Measurements from ENCODE around the gene B3GALT2. TPM values are rescaled to one million over a fixed set of nuclear protein-coding genes. Genes with fewer than 3 reads are reported as not detected.

B3GALT2 gene
- total and polyA plus RNA-seq, 9 of the 15 experiments (the other 6 are each of a cell fraction or from before 2014, with no cell fraction given), result 0.03 TPM; not detected in 8

- intact Hi-C loops (cut with micrococcal nuclease), result loop anchor here (5.0 to 10.0 kb wide), 2 partner anchors 156 to 213 kb away; no protein-coding TSS in a partner anchor
- TF ChIP-seq ID3 (CRISPR knock-in tag; IDR thresholded peaks at IDR 0.05) (no peak), ID3 (tag; IDR thresholded peaks at IDR 0.05) (no peak), ZNF217 (CRISPR knock-in tag; IDR thresholded peaks at IDR 0.05) (no peak), ZNF76 (CRISPR knock-in tag; IDR thresholded peaks at IDR 0.05; ENCODE audit: borderline replicate concordance) (no peak), ZC3H11A (IDR thresholded peaks at IDR 0.05; ENCODE audit: low read depth, low read length) (no peak)
- no peak for DNase-seq (ENCODE audit: extremely low read depth in 1 of 4, low spot score in 3 of 4)
- Histone ChIP-seq H3K79me2 (ENCODE audit: control insufficient read depth, insufficient read depth, low read length) (peaks cover 53% of the 10 kb centered on the region), H3K27me3 (ENCODE audit: control insufficient read depth in 2 of 2, insufficient read depth in 2 of 2, low read length in 2 of 2) (no peaks in the 10 kb centered on the region), H3K36me3 (ENCODE audit: control insufficient read depth, insufficient read depth, low read length) (no peaks in the 10 kb centered on the region), H3K9me1 (ENCODE audit: control insufficient read depth, insufficient read depth, low read length) (no peaks in the 10 kb centered on the region), H2AFZ (ENCODE audit: low read depth, low read length) (no peak overlapping the region), H3K4me2 (ENCODE audit: insufficient read depth, low read length) (no peak overlapping the region), H4K20me1 (replicated peaks; ENCODE audit: control insufficient read depth, insufficient read depth, low read length) (peaks cover 3% of the 10 kb centered on the region; the same call in 1 of the 2 replicates), H3K4me1 (replicated peaks in 1 of 2; ENCODE audit: control insufficient read depth in 2 of 2, insufficient read depth in 2 of 2, low read length in 2 of 2) (no peaks in the 10 kb centered on the region; a peak in 1 of 5 replicates), H3K27ac (ENCODE audit: extremely low read depth, low read depth, low read length) (no peak overlapping the region), H3K4me3 (no peak overlapping the region), H3K9ac (ENCODE audit: insufficient read depth in 1 of 2, low read depth in 2 of 2, low read length in 2 of 2) (no peak overlapping the region), H3K9me3 (replicated peaks; ENCODE audit: control insufficient read depth, insufficient read depth, low read depth, low read length) (no peaks in the 10 kb centered on the region)
- WGBS (ENCODE audit: insufficient coverage, low coverage, missing lambda C conversion rate), result 38% methylated on average over 1 of the region's 1 CpG
- no peak for FAIRE-seq
- in situ Hi-C loops (cut with MboI), result no loop called here
- BruUV-seq (replicated peaks), result no TSS peak
- ChIA-PET CTCF (ENCODE audit: low intra/inter-chr PET ratio) (no interaction called here), POLR2A (no interaction called here)
- no peak for ATAC-seq
Observed at GRCh38 chr1:193181536-193181935, 4.9 kb downstream of the B3GALT2 start.

GRCh38 chr1:193179094-193179493, 7.3 kb downstream of the B3GALT2 start:
- Histone ChIP-seq H4K20me1 (replicated peaks; ENCODE audit: control insufficient read depth, insufficient read depth, low read length) (no peaks in the 10 kb centered on the region), H3K79me2 (ENCODE audit: control insufficient read depth, insufficient read depth, low read length) (peaks cover 47% of the 10 kb centered on the region), H3K4me3 (no peak overlapping the region), H3K27ac (ENCODE audit: extremely low read depth, low read depth, low read length) (no peak overlapping the region), H3K36me3 (ENCODE audit: control insufficient read depth, insufficient read depth, low read length) (peaks cover 8% of the 10 kb centered on the region; the same call in 2 of the 3 replicates), H3K4me2 (ENCODE audit: insufficient read depth, low read length) (no peak overlapping the region), H3K9me3 (replicated peaks; ENCODE audit: control insufficient read depth, insufficient read depth, low read depth, low read length) (no peaks in the 10 kb centered on the region), H3K27me3 (ENCODE audit: control insufficient read depth in 2 of 2, insufficient read depth in 2 of 2, low read length in 2 of 2) (no peaks in the 10 kb centered on the region), H3K4me1 (replicated peaks in 1 of 2; ENCODE audit: control insufficient read depth in 2 of 2, insufficient read depth in 2 of 2, low read length in 2 of 2) (no peaks in the 10 kb centered on the region), H3K9me1 (ENCODE audit: control insufficient read depth, insufficient read depth, low read length) (no peaks in the 10 kb centered on the region), H3K9ac (ENCODE audit: insufficient read depth in 1 of 2, low read depth in 2 of 2, low read length in 2 of 2) (no peak overlapping the region), H2AFZ (ENCODE audit: low read depth, low read length) (no peak overlapping the region)
- ATAC-seq (no peak), FAIRE-seq (no peak), DNase-seq (ENCODE audit: extremely low read depth in 1 of 4, low spot score in 3 of 4) (no peak)
- BruUV-seq (replicated peaks), result no TSS peak
- 66% methylated on average over 4 of the region's 4 CpGs for WGBS (ENCODE audit: insufficient coverage, low coverage, missing lambda C conversion rate)
- in situ Hi-C loops (cut with MboI) (no loop called here), intact Hi-C loops (cut with micrococcal nuclease) (no loop called here)
- ChIA-PET CTCF (ENCODE audit: low intra/inter-chr PET ratio) (no interaction called here), POLR2A (no interaction called here)
- TF ChIP-seq ATF2 (CRISPR knock-in tag; IDR thresholded peaks at IDR 0.05) (no peak), PATZ1 (CRISPR knock-in tag; IDR thresholded peaks at IDR 0.05; ENCODE audit: borderline replicate concordance) (no peak)
